ENCODE results near the gene EVA1B.

The EVA1B gene

GRCh38 chr1:36323636-36324352 lies at the start of gene EVA1B:
Gene EVA1B (minus strand): TSS chr1:36323645. CDS start chr1:36323037, 608 bp downstream.
- DNase-seq (ENCODE audit: low spot score), result peak; percentile 47

GRCh38 chr1:36372617-36373016 lies 49.2 kb upstream of the EVA1B start:
- DNase-seq (ENCODE audit: low spot score), result no peak

GRCh38 chr1:36369061-36369861 lies 45.8 kb upstream of the EVA1B start:
- DNase-seq (ENCODE audit: low spot score), result peak; percentile 80

- DNase-seq (ENCODE audit: low spot score), result no peak
These were observed 44.4 kb upstream of the EVA1B start for GRCh38 chr1:36367798-36368197.

GRCh38 chr1:36367066-36367465 lies 43.6 kb upstream of the EVA1B start:
- no peak for DNase-seq (ENCODE audit: low spot score)

GRCh38 chr1:36366091-36366661 lies 42.7 kb upstream of the EVA1B start:
- no peak for DNase-seq (ENCODE audit: low spot score)

GRCh38 chr1:36365381-36365780 lies 41.9 kb upstream of the EVA1B start:
- no peak for DNase-seq (ENCODE audit: low spot score)

GRCh38 chr1:36359911-36360550 lies 36.6 kb upstream of the EVA1B start:
- DNase-seq (ENCODE audit: low spot score), result no peak

- DNase-seq (ENCODE audit: low spot score), result no peak
These were observed 35.9 kb upstream of the EVA1B start for GRCh38 chr1:36359383-36359782.

- DNase-seq (ENCODE audit: low spot score), result no peak
These were observed 35.2 kb upstream of the EVA1B start for GRCh38 chr1:36358514-36359084.

GRCh38 chr1:36355811-36356210 lies 32.4 kb upstream of the EVA1B start:
- no peak for DNase-seq (ENCODE audit: low spot score)

GRCh38 chr1:36354486-36354885 lies 31.0 kb upstream of the EVA1B start:
- DNase-seq (ENCODE audit: low spot score), result no peak

GRCh38 chr1:36352910-36353878 lies 29.7 kb upstream of the EVA1B start:
- DNase-seq (ENCODE audit: low spot score), result no peak

- no peak for DNase-seq (ENCODE audit: low spot score)
These were observed 28.9 kb upstream of the EVA1B start for GRCh38 chr1:36352125-36352909.

- no peak for DNase-seq (ENCODE audit: low spot score)
These were observed 28.0 kb upstream of the EVA1B start for GRCh38 chr1:36351227-36351977.

- peak; percentile 58 for DNase-seq (ENCODE audit: low spot score)
These were observed 27.3 kb upstream of the EVA1B start for GRCh38 chr1:36350659-36351226.

GRCh38 chr1:36349839-36350238 lies 26.4 kb upstream of the EVA1B start:
- no peak for DNase-seq (ENCODE audit: low spot score)

- peak; percentile 15 for DNase-seq (ENCODE audit: low spot score)
These were observed 25.8 kb upstream of the EVA1B start for GRCh38 chr1:36349241-36349671.

GRCh38 chr1:36346741-36347370 lies 23.4 kb upstream of the EVA1B start:
- no peak for DNase-seq (ENCODE audit: low spot score)

All from activated CD4-positive, alpha-beta T cell treated with anti-CD3 and anti-CD28 coated beads, Interleukin-2, Interleukin-4, amounts not matched to agents 100 ng/mL and 50 ng/mL, durations not matched to agents 16 hours and 8 hours (primary cell).